IMR-90 (cell line): Measurements from ENCODE around the gene CEP83.

ENCODE experiments used
- BHLHE40 ChIP-seq: fragments of 150-350 bp; IDR thresholded peaks from 2 replicates; pipeline ENCODE4 v1.6.1; 2016; ENCODE audit warnings: mild to moderate bottlenecking, low read depth, low read length
- CEBPB ChIP-seq: IDR thresholded peaks from 2 replicates; pipeline ENCODE4 v1.6.1; 2012; ENCODE audit warnings: low read depth, low read length, improper control_type of control experiment
- CTCF ChIP-seq: conservative IDR thresholded peaks from 2 replicates; pipeline ENCODE4 v1.5.1; 2012; ENCODE audit warnings: mild to moderate bottlenecking, low read depth, low read length, improper control_type of control experiment
- ELK1 ChIP-seq: fragments of 150-350 bp; IDR thresholded peaks from 2 replicates; pipeline ENCODE4 v1.6.1; 2016; ENCODE audit warnings: low read depth, mild to moderate bottlenecking, low read length, moderate library complexity, borderline replicate concordance
- FOS ChIP-seq: fragments of 150-350 bp; IDR thresholded peaks from 2 replicates; pipeline ENCODE4 v1.6.1; 2016; ENCODE audit warnings: low read depth, low read length
- MAFK ChIP-seq: IDR thresholded peaks from 2 replicates; pipeline ENCODE4 v1.6.1; 2012; ENCODE audit warnings: low read depth, low read length, improper control_type of control experiment
- MAZ ChIP-seq: IDR thresholded peaks from 2 replicates; pipeline ENCODE4 v1.6.1; 2012; ENCODE audit warnings: low read depth, mild to moderate bottlenecking, low read length, improper control_type of control experiment, moderate library complexity, borderline replicate concordance
- MXI1 ChIP-seq: IDR thresholded peaks from 2 replicates; pipeline ENCODE4 v1.6.1; 2012; ENCODE audit warnings: low read depth, mild to moderate bottlenecking, low read length, moderate library complexity, borderline replicate concordance
- NFE2L2 ChIP-seq: fragments of 150-350 bp; IDR thresholded peaks from 2 replicates; pipeline ENCODE4 v1.6.1; 2016; ENCODE audit warnings: low read depth, mild to moderate bottlenecking, low read length
- POLR2A ChIP-seq: IDR thresholded peaks from 2 replicates; pipeline ENCODE4 v1.6.1; 2012; ENCODE audit warnings: mild to moderate bottlenecking, low read depth, low read length
- RAD21 ChIP-seq: IDR thresholded peaks from 2 replicates; pipeline ENCODE4 v1.6.1; 2012; ENCODE audit warnings: low read length, improper control_type of control experiment
- RFX5 ChIP-seq: IDR thresholded peaks from 2 replicates; pipeline ENCODE4 v1.8.0; 2012; ENCODE audit warnings: low read depth, mild to moderate bottlenecking, low read length, moderate library complexity
- SMC3 ChIP-seq: fragments of 150-350 bp; IDR thresholded peaks from 2 replicates; pipeline ENCODE4 v1.6.1; 2016; ENCODE audit warnings: low read depth, mild to moderate bottlenecking, antibody characterized with exemption, low read length, moderate library complexity
- TF ChIP-seq, protein P1 (sequence below): fragments of 150-350 bp; IDR thresholded peaks from 2 replicates; pipeline ENCODE4 v1.6.1; 2017; ENCODE audit warnings: mild to moderate bottlenecking, antibody characterized with exemption, low read length, low read depth

DNA sequence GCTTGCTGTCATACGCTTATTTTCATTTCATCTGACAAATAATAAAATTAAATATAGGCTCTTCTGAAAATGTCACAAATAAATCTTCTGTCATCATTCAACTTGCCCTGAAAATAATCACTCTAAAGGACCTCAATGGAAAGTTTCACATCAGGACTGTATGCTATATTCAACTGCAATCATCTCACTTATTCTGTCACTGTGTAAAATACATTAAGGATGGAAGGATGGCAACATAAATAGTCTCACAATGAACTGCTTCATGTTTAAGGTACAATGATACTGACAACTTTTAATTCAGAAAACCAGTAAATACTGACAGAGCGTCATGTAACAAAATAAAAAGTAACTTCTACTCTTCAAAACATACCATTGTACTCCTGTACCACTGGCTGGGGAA lies 82.1 kb downstream of the CEP83 start:
- no peak for TF ChIP-seq MAZ
- no peak for TF ChIP-seq CTCF
- no peak for TF ChIP-seq ELK1
- no peak for TF ChIP-seq CEBPB
- TF ChIP-seq POLR2A = no peak
- no peak for TF ChIP-seq RAD21
- TF ChIP-seq FOS = no peak
- TF ChIP-seq, protein P1, sequence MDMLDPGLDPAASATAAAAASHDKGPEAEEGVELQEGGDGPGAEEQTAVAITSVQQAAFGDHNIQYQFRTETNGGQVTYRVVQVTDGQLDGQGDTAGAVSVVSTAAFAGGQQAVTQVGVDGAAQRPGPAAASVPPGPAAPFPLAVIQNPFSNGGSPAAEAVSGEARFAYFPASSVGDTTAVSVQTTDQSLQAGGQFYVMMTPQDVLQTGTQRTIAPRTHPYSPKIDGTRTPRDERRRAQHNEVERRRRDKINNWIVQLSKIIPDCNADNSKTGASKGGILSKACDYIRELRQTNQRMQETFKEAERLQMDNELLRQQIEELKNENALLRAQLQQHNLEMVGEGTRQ = no peak
- no peak for TF ChIP-seq NFE2L2
- TF ChIP-seq MAFK = no peak
- TF ChIP-seq BHLHE40 = no peak
- no peak for TF ChIP-seq SMC3
- no peak for TF ChIP-seq MXI1
- no peak for TF ChIP-seq RFX5
